HEK293 (cell line): Measurements from ENCODE around the gene TNFRSF13B.

Source experiments
- ATF2 ChIP-seq: fragments of 450-650 bp; formaldehyde crosslinking; IDR thresholded peaks from 2 replicates; pipeline ENCODE4 v1.5.1; 2016; ENCODE audit warnings: missing biosample characterization, missing genetic modification characterization, low read depth
- CTCF ChIP-seq: fragments of 450-650 bp; formaldehyde crosslinking; IDR thresholded peaks from 2 replicates; pipeline ENCODE4 v1.5.1; 2016; ENCODE audit warnings: missing biosample characterization, missing genetic modification characterization
- HOXD13 ChIP-seq: sonication (generic); formaldehyde crosslinking; IDR thresholded peaks from 2 replicates; pipeline ENCODE4 v1.8.0; 2022; ENCODE audit warnings: missing genetic modification reagents, borderline replicate concordance
- YY1 ChIP-seq: fragments of 450-650 bp; formaldehyde crosslinking; IDR thresholded peaks from 2 replicates; pipeline ENCODE4 v1.5.1; 2018; ENCODE audit warnings: missing biosample characterization, missing genetic modification characterization
- ZBTB26 ChIP-seq: fragments of 450-650 bp; formaldehyde crosslinking; optimal IDR thresholded peaks from 2 replicates; pipeline ENCODE3; 2016; ENCODE audit warnings: missing biosample characterization, mild to moderate bottlenecking, missing genetic modification characterization
- ZNF692 ChIP-seq: fragments of 450-650 bp; formaldehyde crosslinking; IDR thresholded peaks from 2 replicates; pipeline ENCODE4 v1.5.1; 2016; ENCODE audit warnings: missing biosample characterization, missing genetic modification characterization

- no peak for TF ChIP-seq ZNF692 (tag by site-specific recombination)
- no peak for TF ChIP-seq YY1 (tag by site-specific recombination)
- TF ChIP-seq ZBTB26 (tag by site-specific recombination), result no peak
- TF ChIP-seq CTCF (tag by site-specific recombination), result peak; percentile 43; the same call in 1 of the 2 replicates
- TF ChIP-seq ATF2, result no peak
- no peak for TF ChIP-seq HOXD13 (CRISPR knock-in tag)
Observed at GRCh38 chr17:16915752-16916556, 56.0 kb downstream of the TNFRSF13B start.
